RWPE2 (cell line): ENCODE measurements around the gene POLD2.

ENCODE experiments used
- ATAC-seq: fragments of 200-7000 bp; cut with Tn5 transposase; 3 replicates; pipeline ENCODE4 v1.9.1; 2021; ENCODE audit warnings: low read depth
- DNase-seq: peaks from one replicate; pipeline ENCODE4 v3.0.0-alpha.2; 2020; ENCODE audit warnings: low spot score
- H3K27ac ChIP-seq: fragments of 450-650 bp; 2 replicates; pipeline ENCODE4 v1.5.1; 2017; ENCODE audit warnings: mild to moderate bottlenecking; ENCODE audit not compliant: poor library complexity, severe bottlenecking
- H3K27me3 ChIP-seq: fragments of 250-450 bp; sonication (Bioruptor Pico); 2 replicates; pipeline ENCODE4 v1.5.1; 2021; ENCODE audit warnings: mild to moderate bottlenecking, moderate library complexity; ENCODE audit not compliant: insufficient read depth, poor library complexity, severe bottlenecking
- H3K36me3 ChIP-seq: fragments of 250-450 bp; sonication (Bioruptor Pico); 2 replicates; pipeline ENCODE4 v1.5.1; 2020; ENCODE audit warnings: low read depth, mild to moderate bottlenecking, moderate library complexity
- H3K4me1 ChIP-seq: fragments of 250-450 bp; sonication (Bioruptor Pico); 2 replicates; pipeline ENCODE4 v1.5.1; 2021; ENCODE audit warnings: mild to moderate bottlenecking, moderate library complexity; ENCODE audit not compliant: insufficient read depth, poor library complexity, severe bottlenecking
- H3K4me3 ChIP-seq: fragments of 250-450 bp; sonication (Bioruptor Pico); 2 replicates; pipeline ENCODE4 v1.5.1; 2021; ENCODE audit warnings: mild to moderate bottlenecking, moderate library complexity; ENCODE audit not compliant: severe bottlenecking
- H3K9me3 ChIP-seq: fragments of 250-450 bp; sonication (Bioruptor Pico); 2 replicates; pipeline ENCODE4 v1.5.1; 2021; ENCODE audit warnings: mild to moderate bottlenecking, moderate library complexity; ENCODE audit not compliant: severe bottlenecking
- TF ChIP-seq, protein P1 (sequence below): fragments of 450-650 bp; IDR thresholded peaks from one replicate; pipeline ENCODE4 v1.5.1; 2017; ENCODE audit warnings: mild to moderate bottlenecking, moderate library complexity; ENCODE audit not compliant: poor library complexity, severe bottlenecking

Gene POLD2

DNA sequence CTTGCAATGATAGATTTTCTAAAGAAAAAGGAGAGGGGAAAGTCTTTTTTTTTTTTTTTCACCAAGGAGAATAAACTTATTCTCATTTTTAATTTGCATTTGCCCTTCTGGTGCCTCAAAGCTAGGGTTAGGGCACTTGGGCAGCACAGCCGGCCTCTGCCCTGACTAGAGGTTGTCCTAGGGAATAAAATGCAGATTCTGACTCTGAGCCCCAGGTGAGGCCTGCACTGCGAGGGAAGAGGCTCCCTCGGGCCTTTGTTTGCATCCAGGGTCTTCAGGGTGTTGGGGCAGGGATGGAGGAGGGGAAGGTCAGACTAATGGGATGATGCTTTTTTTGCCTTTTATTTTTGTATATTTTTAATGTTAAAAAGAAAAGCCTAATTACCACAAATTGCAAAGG is 9.9 kb upstream of the POLD2 start:
- TF ChIP-seq, protein P1, sequence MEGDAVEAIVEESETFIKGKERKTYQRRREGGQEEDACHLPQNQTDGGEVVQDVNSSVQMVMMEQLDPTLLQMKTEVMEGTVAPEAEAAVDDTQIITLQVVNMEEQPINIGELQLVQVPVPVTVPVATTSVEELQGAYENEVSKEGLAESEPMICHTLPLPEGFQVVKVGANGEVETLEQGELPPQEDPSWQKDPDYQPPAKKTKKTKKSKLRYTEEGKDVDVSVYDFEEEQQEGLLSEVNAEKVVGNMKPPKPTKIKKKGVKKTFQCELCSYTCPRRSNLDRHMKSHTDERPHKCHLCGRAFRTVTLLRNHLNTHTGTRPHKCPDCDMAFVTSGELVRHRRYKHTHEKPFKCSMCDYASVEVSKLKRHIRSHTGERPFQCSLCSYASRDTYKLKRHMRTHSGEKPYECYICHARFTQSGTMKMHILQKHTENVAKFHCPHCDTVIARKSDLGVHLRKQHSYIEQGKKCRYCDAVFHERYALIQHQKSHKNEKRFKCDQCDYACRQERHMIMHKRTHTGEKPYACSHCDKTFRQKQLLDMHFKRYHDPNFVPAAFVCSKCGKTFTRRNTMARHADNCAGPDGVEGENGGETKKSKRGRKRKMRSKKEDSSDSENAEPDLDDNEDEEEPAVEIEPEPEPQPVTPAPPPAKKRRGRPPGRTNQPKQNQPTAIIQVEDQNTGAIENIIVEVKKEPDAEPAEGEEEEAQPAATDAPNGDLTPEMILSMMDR = no peak

DNA sequence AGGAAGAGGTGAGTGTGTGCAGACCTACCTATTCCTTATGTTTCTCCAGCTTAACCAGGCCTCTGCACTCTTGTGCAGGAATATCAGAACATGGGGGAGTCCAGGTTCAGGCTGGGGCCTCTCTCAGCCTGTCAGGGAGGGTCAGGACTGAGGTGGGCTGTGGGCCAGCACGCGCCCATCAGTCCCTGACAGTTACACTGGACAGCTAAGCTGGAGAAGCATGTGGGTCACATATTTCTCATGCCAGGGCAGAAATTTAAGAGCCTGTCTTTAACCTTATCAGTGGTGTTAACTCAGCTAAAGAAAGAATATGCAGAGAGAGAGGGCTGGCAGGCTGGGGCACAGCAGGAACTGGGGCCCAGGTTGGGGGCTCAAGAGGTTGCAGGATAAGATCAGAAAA is 8.7 kb upstream of the POLD2 start:
- no peaks in the 10 kb centered on the region for H3K9me3 ChIP-seq
- DNase-seq (no peak), ATAC-seq (no peak)
- TF ChIP-seq, protein P1 = no peak
- H3K4me3 ChIP-seq = no peak overlapping the region
- H3K27ac ChIP-seq = no peak overlapping the region
- H3K36me3 ChIP-seq = no peaks in the 10 kb centered on the region
- H3K4me1 ChIP-seq = no peaks in the 10 kb centered on the region
- H3K27me3 ChIP-seq = no peaks in the 10 kb centered on the region

More for the DNA sequence above, 9.9 kb upstream of the POLD2 start:
- Histone ChIP-seq H3K4me1 (no peaks in the 10 kb centered on the region), H3K36me3 (no peaks in the 10 kb centered on the region), H3K4me3 (no peak overlapping the region), H3K27me3 (no peaks in the 10 kb centered on the region), H3K9me3 (no peaks in the 10 kb centered on the region), H3K27ac (no peak overlapping the region)
- DNase-seq = no peak
- no peak for ATAC-seq

DNA sequence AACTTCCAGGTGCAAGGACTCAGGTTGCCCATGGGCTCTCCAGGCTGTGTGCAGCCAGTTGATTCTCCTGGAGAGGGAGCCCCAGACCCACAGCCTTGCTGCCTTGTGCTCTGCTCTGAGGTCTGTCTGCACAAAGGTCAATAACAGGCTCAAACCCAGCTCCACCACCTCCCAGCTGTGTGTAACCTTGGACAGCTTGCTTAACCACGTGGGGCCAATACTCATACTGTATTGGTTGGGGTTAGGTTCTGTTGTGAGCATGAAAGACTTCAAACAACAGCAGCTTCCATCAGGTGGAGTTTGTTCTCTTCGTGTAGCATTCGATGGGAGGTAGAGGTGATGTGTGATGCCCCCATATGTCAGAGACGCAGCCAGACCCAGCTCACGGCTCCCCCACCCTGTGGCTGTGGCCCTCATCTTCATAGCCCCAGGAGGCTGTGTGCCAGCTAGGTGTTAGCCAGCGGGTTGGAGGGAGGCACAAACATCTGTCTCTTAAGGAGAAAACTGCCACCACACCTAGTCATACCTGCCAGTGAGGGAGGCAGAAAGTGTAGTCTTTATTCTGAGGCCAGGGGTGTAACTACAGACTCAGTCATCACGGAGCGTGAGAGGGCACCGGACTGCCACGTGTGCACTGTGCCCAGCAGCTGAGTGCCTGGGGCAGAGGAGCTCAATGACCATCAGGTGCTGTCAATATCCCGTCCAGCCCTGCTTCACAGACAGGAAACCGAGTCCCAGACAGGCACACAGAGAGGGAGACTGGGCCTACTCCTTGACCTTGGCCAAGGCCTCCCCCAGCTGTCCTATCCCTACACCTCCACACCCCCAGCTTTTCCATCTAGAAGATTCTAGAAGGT is 8.1 kb upstream of the POLD2 start:
- Histone ChIP-seq H3K4me1 (no peaks in the 10 kb centered on the region), H3K36me3 (no peaks in the 10 kb centered on the region), H3K27me3 (no peaks in the 10 kb centered on the region), H3K4me3 (no peak overlapping the region), H3K27ac (no peak overlapping the region), H3K9me3 (no peaks in the 10 kb centered on the region)
- TF ChIP-seq, protein P1 = peak; percentile 29
- no peak for DNase-seq
- peak; percentile 70; the same call in 2 of the 3 replicates for ATAC-seq

DNA sequence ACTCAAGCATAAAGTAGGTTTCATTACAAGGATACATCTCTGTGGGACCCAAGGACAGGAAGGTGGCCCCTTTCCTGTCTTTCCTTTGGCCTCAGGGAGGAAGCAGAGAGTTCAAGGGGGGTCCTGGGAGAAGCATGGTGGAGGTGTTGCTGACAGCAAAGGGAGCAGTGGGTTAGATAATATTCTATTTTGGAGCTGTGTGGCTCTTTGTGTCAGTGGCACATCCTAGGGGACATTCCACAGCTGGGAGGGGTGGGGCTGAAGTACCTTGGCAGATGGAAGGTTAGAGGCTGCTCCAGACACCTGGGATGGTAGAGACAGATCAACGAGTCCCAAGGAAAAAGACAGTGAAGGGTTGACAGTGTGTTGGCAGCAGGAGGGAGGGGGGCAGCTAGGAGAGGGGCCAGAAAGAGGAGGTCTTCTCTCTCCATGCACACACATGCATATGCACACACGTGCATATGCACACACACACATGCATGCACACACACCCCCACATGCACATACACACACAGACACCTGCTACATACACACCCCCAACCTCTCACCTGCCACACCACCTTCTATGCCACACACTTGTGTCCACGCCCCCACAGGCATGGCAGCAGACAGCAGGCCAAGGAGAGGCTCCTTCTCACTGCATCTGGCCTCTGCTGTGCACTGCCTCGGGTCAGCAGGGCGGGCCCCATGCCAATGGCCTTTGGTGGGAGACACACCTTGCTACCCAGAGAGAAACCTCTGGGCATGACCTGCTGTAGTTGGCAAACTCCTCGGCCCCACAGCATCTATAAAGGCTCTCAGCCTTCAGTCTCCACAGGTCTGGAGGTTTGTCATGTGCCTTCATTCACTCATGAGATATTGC is 5.6 kb upstream of the POLD2 start:
- ATAC-seq (no peak), DNase-seq (no peak)
- no peaks in the 10 kb centered on the region for H3K27me3 ChIP-seq
- H3K27ac ChIP-seq = no peak overlapping the region
- no peak overlapping the region for H3K4me3 ChIP-seq
- H3K9me3 ChIP-seq = no peaks in the 10 kb centered on the region
- H3K4me1 ChIP-seq = no peaks in the 10 kb centered on the region
- H3K36me3 ChIP-seq = no peaks in the 10 kb centered on the region
- TF ChIP-seq, protein P1 = no peak
